HG03460 (cell line): ENCODE measurements around the gene GPR143.

Experiments
- ATAC-seq: cut with Tn5 transposase; IDR thresholded peaks from one replicate; pipeline ENCODE4 v1.9.1; 2021; ENCODE audit not compliant: unreplicated experiment

Gene GPR143

GRCh38 chrX:9676306-9676705 is 89.3 kb downstream of the GPR143 start:
- no peak for ATAC-seq
